ENCODE data around the gene GRIP1.

Gene GRIP1

DNA sequence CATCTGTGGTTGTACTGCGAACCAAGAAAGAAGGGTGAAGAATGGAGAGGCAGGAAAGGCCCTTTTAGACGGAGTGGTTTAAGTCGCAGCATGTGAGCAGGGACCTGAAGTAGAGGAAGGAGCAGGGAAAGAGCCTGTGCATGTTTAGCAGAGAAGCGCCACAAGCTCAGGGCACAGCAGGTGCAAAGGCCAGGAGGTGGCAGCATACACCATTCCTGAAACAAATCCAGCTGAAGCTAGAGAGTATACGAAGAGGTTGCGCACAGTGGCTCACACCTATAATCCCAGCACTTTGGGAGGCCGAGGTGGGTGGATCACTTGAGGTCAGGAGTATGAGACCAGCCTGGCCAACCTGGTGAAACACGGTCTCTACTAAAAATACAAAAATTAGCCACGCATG is 326.7 kb downstream of the GRIP1 start:
- H3K4me3 ChIP-seq (ENCODE audit: low read depth, low read length) = no peak overlapping the region
- TF ChIP-seq, protein P1, sequence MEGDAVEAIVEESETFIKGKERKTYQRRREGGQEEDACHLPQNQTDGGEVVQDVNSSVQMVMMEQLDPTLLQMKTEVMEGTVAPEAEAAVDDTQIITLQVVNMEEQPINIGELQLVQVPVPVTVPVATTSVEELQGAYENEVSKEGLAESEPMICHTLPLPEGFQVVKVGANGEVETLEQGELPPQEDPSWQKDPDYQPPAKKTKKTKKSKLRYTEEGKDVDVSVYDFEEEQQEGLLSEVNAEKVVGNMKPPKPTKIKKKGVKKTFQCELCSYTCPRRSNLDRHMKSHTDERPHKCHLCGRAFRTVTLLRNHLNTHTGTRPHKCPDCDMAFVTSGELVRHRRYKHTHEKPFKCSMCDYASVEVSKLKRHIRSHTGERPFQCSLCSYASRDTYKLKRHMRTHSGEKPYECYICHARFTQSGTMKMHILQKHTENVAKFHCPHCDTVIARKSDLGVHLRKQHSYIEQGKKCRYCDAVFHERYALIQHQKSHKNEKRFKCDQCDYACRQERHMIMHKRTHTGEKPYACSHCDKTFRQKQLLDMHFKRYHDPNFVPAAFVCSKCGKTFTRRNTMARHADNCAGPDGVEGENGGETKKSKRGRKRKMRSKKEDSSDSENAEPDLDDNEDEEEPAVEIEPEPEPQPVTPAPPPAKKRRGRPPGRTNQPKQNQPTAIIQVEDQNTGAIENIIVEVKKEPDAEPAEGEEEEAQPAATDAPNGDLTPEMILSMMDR (conservative IDR thresholded peaks at IDR 0.05; ENCODE audit: low read depth, low read length) = peak; percentile 62
- DNase-seq (ENCODE audit: low read depth) = peak; percentile 56

DNA sequence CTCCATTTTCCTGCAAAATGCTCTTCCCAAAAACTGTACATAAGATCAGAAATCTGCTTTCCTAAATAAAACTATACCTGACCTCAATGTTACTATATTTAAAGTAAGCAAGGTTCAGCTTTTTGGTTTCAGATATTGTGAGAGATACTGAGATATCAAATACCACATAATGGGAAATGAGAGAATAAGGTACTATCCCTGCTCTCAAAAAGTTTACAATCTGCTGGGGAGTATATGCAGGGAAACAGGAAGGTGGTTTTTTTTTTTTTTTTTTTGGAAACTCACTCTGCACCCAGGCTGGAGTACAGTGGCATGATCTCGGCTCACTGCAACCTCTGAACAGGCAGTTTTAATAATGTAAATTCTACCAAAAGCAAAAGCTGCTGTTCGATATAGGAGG is 327.6 kb downstream of the GRIP1 start:
- DNase-seq (ENCODE audit: low read depth) = no peak
- TF ChIP-seq, protein P1 (conservative IDR thresholded peaks at IDR 0.05; ENCODE audit: low read depth, low read length) = no peak
- H3K4me3 ChIP-seq (ENCODE audit: low read depth, low read length) = no peak overlapping the region

DNA sequence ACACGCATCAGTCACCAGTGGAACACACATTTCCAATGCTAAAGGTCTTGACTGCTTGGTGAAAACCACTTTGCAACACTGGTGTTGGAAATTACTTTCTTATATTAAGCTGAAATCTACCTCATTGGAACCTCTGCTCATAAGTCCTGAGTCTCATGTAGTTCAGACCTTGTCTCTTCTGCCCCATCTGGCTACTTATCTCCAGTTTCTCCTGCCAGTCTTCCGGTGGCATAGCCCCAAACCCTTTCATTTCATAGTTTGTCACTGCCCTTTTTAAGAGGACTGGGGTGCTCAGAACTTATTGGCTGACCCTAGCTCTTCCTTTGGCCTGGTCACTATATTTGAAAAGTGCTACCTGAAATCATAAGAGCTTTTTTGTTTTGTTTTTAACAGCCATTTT is 332.9 kb downstream of the GRIP1 start:
- DNase-seq (ENCODE audit: low read depth) = no peak
- TF ChIP-seq, protein P1 (conservative IDR thresholded peaks at IDR 0.05; ENCODE audit: low read depth, low read length) = no peak
- no peak overlapping the region for H3K4me3 ChIP-seq (ENCODE audit: low read depth, low read length)

DNA sequence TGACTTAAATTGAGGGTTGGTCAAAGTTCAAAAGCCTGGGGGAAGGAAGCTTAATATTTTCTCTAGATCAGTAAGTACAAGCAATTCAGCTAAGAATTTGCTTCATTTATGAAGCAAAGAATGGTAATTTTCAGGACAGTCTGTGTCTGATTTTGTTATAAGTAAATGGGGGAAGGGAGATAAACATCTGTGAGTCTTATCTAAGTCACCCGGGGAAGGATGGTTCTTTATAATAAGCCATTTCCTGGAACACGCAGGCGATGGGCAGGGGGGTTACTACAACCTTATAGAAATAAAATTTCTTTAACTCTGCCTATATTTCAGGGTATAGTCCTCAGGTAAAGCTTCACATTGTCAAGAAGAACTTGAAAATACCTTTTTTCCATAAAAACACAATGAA is 333.7 kb downstream of the GRIP1 start:
- DNase-seq (ENCODE audit: low read depth) = no peak
- TF ChIP-seq, protein P1 (conservative IDR thresholded peaks at IDR 0.05; ENCODE audit: low read depth, low read length) = no peak
- H3K4me3 ChIP-seq (ENCODE audit: low read depth, low read length) = no peak overlapping the region

DNA sequence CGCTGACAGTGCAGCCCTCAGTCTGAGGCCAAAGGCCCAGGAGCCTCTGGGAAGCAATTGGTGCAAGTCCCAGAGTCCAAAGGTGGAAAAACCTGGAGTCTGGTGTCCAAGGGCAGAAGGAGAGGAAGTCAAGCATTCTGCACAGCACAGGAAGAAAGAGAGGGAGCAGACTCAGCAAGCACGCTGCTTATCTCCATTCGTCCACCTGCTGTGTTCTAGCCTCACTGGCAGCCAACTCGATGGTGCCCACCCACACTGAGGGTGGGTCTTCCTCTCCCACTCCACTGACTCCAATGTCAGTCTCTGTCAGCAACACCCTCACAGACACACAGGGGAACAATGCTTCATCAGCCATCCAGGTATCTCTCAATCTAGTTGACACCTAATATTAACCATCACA is 337.8 kb downstream of the GRIP1 start:
- H3K4me3 ChIP-seq (ENCODE audit: low read depth, low read length) = no peak overlapping the region
- DNase-seq (ENCODE audit: low read depth) = no peak

DNA sequence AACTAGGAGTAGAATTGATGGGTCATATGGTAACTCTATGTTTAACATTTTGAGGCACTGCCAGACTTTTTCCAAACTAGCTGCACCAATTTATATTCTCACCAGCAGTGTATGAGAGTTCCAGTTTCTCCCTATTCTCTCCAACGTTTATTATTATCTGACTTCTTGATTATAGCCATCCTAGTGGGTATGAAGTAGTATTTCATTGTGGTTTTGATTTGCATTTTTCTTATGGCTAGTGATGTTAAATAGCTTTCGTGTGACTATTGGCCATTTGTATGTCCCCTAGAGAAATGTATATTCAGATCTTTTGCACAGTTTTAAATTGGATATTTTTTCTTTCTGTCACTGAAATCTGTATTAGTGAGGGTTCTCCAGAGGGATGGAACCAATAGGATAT is 338.7 kb downstream of the GRIP1 start:
- no peak for DNase-seq (ENCODE audit: low read depth)
- TF ChIP-seq, protein P1 (conservative IDR thresholded peaks at IDR 0.05; ENCODE audit: low read depth, low read length) = no peak
- H3K4me3 ChIP-seq (ENCODE audit: low read depth, low read length) = no peak overlapping the region

More for the DNA sequence above, 337.8 kb downstream of the GRIP1 start:
- TF ChIP-seq, protein P1 (conservative IDR thresholded peaks at IDR 0.05; ENCODE audit: low read depth, low read length) = no peak

DNA sequence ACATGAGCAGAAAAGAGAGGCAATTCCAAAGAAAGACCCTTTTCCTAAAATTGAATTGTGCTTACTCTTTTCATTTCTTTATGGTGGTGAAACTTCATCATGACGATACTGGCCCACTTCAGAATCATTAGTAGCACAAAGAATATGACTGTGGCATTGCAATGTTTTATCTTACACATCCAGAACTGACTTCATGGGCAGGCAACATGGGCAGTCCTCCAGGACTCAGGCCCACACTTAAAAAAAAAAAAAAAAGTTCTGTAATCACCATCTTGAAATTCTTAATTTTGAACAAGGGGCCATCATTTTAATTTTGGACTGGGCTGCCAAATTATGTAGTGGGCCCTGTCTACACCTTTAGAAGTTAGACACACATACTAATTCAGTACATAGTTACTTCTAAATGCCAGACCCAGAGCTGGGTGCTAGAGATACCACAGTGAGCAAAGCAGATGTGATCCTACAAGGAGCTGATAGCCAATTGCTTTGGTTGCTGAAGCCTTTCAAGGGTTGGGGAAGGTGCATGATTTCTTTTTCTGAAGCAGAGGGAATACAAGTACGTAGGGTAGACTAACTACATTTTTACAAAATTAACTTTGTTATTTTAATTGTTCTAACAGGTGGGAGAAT is 341.4 kb downstream of the GRIP1 start:
- no peak for DNase-seq (ENCODE audit: low read depth)
- TF ChIP-seq, protein P1 (conservative IDR thresholded peaks at IDR 0.05; ENCODE audit: low read depth, low read length) = no peak

More for the DNA sequence above, 341.4 kb downstream of the GRIP1 start:
- H3K4me3 ChIP-seq (ENCODE audit: low read depth, low read length) = no peak overlapping the region
